GM19328 (cell line): ENCODE results near the gene CHADL.

ENCODE experiments used
- ATAC-seq: cut with Tn5 transposase; IDR thresholded peaks from one replicate; pipeline ENCODE4 v1.9.1; 2021; ENCODE audit warnings: mild to moderate bottlenecking, moderate library complexity; ENCODE audit not compliant: unreplicated experiment

Gene CHADL

GRCh38 chr22:41256254-41257253, 15.8 kb upstream of the CHADL start:
- ATAC-seq, result no peak

- no peak for ATAC-seq
These were observed 13.5 kb upstream of the CHADL start for GRCh38 chr22:41254230-41254629.

- ATAC-seq, result no peak
These were observed 11.6 kb upstream of the CHADL start for GRCh38 chr22:41252365-41252764.

- no peak for ATAC-seq
These were observed 9.4 kb upstream of the CHADL start for GRCh38 chr22:41250127-41250526.

- no peak for ATAC-seq
These were observed 8.7 kb upstream of the CHADL start for GRCh38 chr22:41249442-41249841.

- no peak for ATAC-seq
These were observed 8.0 kb upstream of the CHADL start for GRCh38 chr22:41248758-41249157.

- no peak for ATAC-seq
These were observed 7.6 kb upstream of the CHADL start for GRCh38 chr22:41248314-41248713.

GRCh38 chr22:41247703-41248102, 7.0 kb upstream of the CHADL start:
- ATAC-seq, result no peak

- no peak for ATAC-seq
These were observed 5.3 kb upstream of the CHADL start for GRCh38 chr22:41245917-41246499.

- no peak for ATAC-seq
These were observed 2.6 kb upstream of the CHADL start for GRCh38 chr22:41243361-41243760.

GRCh38 chr22:41242396-41243117, 1.8 kb upstream of the CHADL start:
- no peak for ATAC-seq

GRCh38 chr22:41241133-41241676, 474 bp upstream of the CHADL start:
- ATAC-seq, result no peak

GRCh38 chr22:41239443-41240128, 1.1 kb downstream of the CHADL start:
- no peak for ATAC-seq

GRCh38 chr22:41238570-41239442, 1.9 kb downstream of the CHADL start:
- no peak for ATAC-seq

- peak; percentile 71 for ATAC-seq
These were observed 2.8 kb downstream of the CHADL start for GRCh38 chr22:41237707-41238569.

- ATAC-seq, result no peak
These were observed 3.6 kb downstream of the CHADL start for GRCh38 chr22:41237036-41237706.

GRCh38 chr22:41234815-41235695, 5.7 kb downstream of the CHADL start:
- ATAC-seq, result no peak
